Loucy (cell line): ENCODE measurements around the gene HPS3.
"Not testable (repeated sequence)": the region's sequence is repeated elsewhere in the genome, so short reads cannot be mapped to it uniquely, and the experiment has no call there.

Experiments
- H2AFZ ChIP-seq: fragments of 200-600 bp; sonication (generic); 2 replicates; pipeline ENCODE4 v1.6.0; 2016; ENCODE audit warnings: antibody characterized with exemption, mild to moderate bottlenecking, low read length, moderate library complexity
- H3F3A ChIP-seq: fragments of 200-600 bp; 2 replicates; pipeline ENCODE4 v1.6.0; 2016; ENCODE audit warnings: antibody characterized with exemption, low read depth, mild to moderate bottlenecking
- H3K27me3 ChIP-seq: fragments of 200-600 bp; sonication (generic); 2 replicates; pipeline ENCODE4 v1.6.1; 2014; ENCODE audit warnings: low read length, mild to moderate bottlenecking; ENCODE audit not compliant: insufficient read depth, poor library complexity, severe bottlenecking
- H3K36me3 ChIP-seq: fragments of 200-600 bp; sonication (generic); 2 replicates; pipeline ENCODE4 v1.6.1; 2016; ENCODE audit warnings: low read length; ENCODE audit not compliant: insufficient read depth
- H3K4me1 ChIP-seq: fragments of 200-600 bp; sonication (generic); 2 replicates; pipeline ENCODE4 v1.5.1; 2014; ENCODE audit warnings: low read length, mild to moderate bottlenecking; ENCODE audit not compliant: insufficient read depth, poor library complexity, severe bottlenecking
- H3K4me2 ChIP-seq: fragments of 200-600 bp; sonication (generic); 2 replicates; pipeline ENCODE4 v1.6.0; 2014; ENCODE audit warnings: antibody characterized with exemption, low read length, low read depth, mild to moderate bottlenecking; ENCODE audit not compliant: poor library complexity, severe bottlenecking
- H3K4me3 ChIP-seq: fragments of 200-600 bp; sonication (generic); 2 replicates; pipeline ENCODE4 v1.5.1; 2014; ENCODE audit warnings: low read length, mild to moderate bottlenecking, mixed read lengths; ENCODE audit not compliant: poor library complexity, severe bottlenecking
- H3K79me2 ChIP-seq: fragments of 200-600 bp; sonication (generic); 2 replicates; pipeline ENCODE4 v1.6.1; 2014; ENCODE audit warnings: low read length; ENCODE audit not compliant: insufficient read depth
- H3K9ac ChIP-seq: fragments of 200-600 bp; sonication (generic); 2 replicates; pipeline ENCODE4 v1.6.0; 2014; ENCODE audit warnings: mild to moderate bottlenecking, low read depth, low read length, moderate library complexity; ENCODE audit not compliant: poor library complexity, severe bottlenecking
- H3K9me2 ChIP-seq: fragments of 200-600 bp; sonication (generic); replicated peaks from 2 replicates; pipeline ENCODE4 v1.6.1; 2016; ENCODE audit warnings: low read depth, low read length, mixed read lengths
- H3K9me3 ChIP-seq: fragments of 200-600 bp; sonication (generic); 2 replicates; pipeline ENCODE4 v1.6.1; 2014; ENCODE audit warnings: mild to moderate bottlenecking, antibody characterized with exemption, low read length, low read depth; ENCODE audit not compliant: insufficient read depth
- H4K20me1 ChIP-seq: fragments of 200-600 bp; sonication (generic); 2 replicates; pipeline ENCODE4 v1.6.0; 2014; ENCODE audit warnings: antibody characterized with exemption, low read length, mild to moderate bottlenecking; ENCODE audit not compliant: insufficient read depth, poor library complexity, severe bottlenecking
- CTCF ChIP-seq: fragments of 200-600 bp; sonication (generic); conservative IDR thresholded peaks from 2 replicates; pipeline ENCODE4 v1.5.1; 2014; ENCODE audit warnings: mild to moderate bottlenecking, antibody characterized with exemption, low read length
- EZH2phosphoT487 ChIP-seq: fragments of 200-600 bp; IDR thresholded peaks from 2 replicates; pipeline ENCODE4 v1.6.1; 2018; ENCODE audit warnings: antibody characterized with exemption, mild to moderate bottlenecking, moderate library complexity, borderline replicate concordance

Gene HPS3

GRCh38 chr3:149186721-149187120, 57.3 kb downstream of the HPS3 start:
- Histone ChIP-seq H3F3A (no peaks in the 10 kb centered on the region), H3K4me1 (no peaks in the 10 kb centered on the region), H3K9ac (no peak overlapping the region), H3K79me2 (no peaks in the 10 kb centered on the region), H2AFZ (no peak overlapping the region), H3K9me2 (no peaks in the 10 kb centered on the region), H3K27me3 (no peaks in the 10 kb centered on the region), H4K20me1 (no peaks in the 10 kb centered on the region), H3K9me3 (no peaks in the 10 kb centered on the region), H3K36me3 (no peaks in the 10 kb centered on the region), H3K4me2 (no peak overlapping the region), H3K4me3 (no peak overlapping the region)
- no peak for TF ChIP-seq CTCF
- no peak for TF ChIP-seq EZH2phosphoT487

- Histone ChIP-seq H3K27me3 (no peaks in the 10 kb centered on the region), H2AFZ (no peak overlapping the region), H3K36me3 (no peaks in the 10 kb centered on the region), H3K4me3 (no peak overlapping the region), H3K4me1 (no peaks in the 10 kb centered on the region), H3K4me2 (no peak overlapping the region), H3K9ac (no peak overlapping the region), H3K79me2 (no peaks in the 10 kb centered on the region), H3F3A (no peaks in the 10 kb centered on the region), H3K9me2 (no peaks in the 10 kb centered on the region), H3K9me3 (no peaks in the 10 kb centered on the region), H4K20me1 (no peaks in the 10 kb centered on the region)
- TF ChIP-seq CTCF (no peak), EZH2phosphoT487 (no peak)
Measured at GRCh38 chr3:149188494-149188893, 59.1 kb downstream of the HPS3 start.

- H3K4me3 ChIP-seq, result no peak overlapping the region
- no peak overlapping the region for H3K9ac ChIP-seq
- no peak overlapping the region for H3K4me2 ChIP-seq
- no peak overlapping the region for H2AFZ ChIP-seq
- no peaks in the 10 kb centered on the region for H3K36me3 ChIP-seq
- H3K79me2 ChIP-seq, result no peaks in the 10 kb centered on the region
- peaks cover 13% of the 10 kb centered on the region for H3K4me1 ChIP-seq
- no peaks in the 10 kb centered on the region for H3K27me3 ChIP-seq
- no peaks in the 10 kb centered on the region for H3F3A ChIP-seq
- TF ChIP-seq EZH2phosphoT487 (no peak), CTCF (no peak)
- no peaks in the 10 kb centered on the region for H4K20me1 ChIP-seq
- no peaks in the 10 kb centered on the region for H3K9me2 ChIP-seq
- H3K9me3 ChIP-seq, result no peaks in the 10 kb centered on the region
Measured at GRCh38 chr3:149195221-149195620, 65.8 kb downstream of the HPS3 start.

GRCh38 chr3:149196805-149197592, 67.6 kb downstream of the HPS3 start:
- H3K4me1 ChIP-seq, result peaks cover 13% of the 10 kb centered on the region
- H2AFZ ChIP-seq, H4K20me1 ChIP-seq: not testable (repeated sequence)

More at GRCh38 chr3:149196805-149197592, 67.6 kb downstream of the HPS3 start:
- H3K9me3 ChIP-seq, H3K79me2 ChIP-seq, H3K36me3 ChIP-seq, H3K4me3 ChIP-seq, H3K9me2 ChIP-seq, H3K4me2 ChIP-seq, H3F3A ChIP-seq, H3K27me3 ChIP-seq, H3K9ac ChIP-seq: not testable (repeated sequence)
